Measurements from ENCODE around the gene MRPL53.

- TF ChIP-seq, protein P1, sequence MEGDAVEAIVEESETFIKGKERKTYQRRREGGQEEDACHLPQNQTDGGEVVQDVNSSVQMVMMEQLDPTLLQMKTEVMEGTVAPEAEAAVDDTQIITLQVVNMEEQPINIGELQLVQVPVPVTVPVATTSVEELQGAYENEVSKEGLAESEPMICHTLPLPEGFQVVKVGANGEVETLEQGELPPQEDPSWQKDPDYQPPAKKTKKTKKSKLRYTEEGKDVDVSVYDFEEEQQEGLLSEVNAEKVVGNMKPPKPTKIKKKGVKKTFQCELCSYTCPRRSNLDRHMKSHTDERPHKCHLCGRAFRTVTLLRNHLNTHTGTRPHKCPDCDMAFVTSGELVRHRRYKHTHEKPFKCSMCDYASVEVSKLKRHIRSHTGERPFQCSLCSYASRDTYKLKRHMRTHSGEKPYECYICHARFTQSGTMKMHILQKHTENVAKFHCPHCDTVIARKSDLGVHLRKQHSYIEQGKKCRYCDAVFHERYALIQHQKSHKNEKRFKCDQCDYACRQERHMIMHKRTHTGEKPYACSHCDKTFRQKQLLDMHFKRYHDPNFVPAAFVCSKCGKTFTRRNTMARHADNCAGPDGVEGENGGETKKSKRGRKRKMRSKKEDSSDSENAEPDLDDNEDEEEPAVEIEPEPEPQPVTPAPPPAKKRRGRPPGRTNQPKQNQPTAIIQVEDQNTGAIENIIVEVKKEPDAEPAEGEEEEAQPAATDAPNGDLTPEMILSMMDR (CRISPR knock-in tag; IDR thresholded peaks at IDR 0.05) = no peak
- TF ChIP-seq TCF7L2 (IDR thresholded peaks at IDR 0.05; ENCODE audit: low read depth, low read length) = no peak
- no peak for TF ChIP-seq XBP1 (CRISPR knock-in tag; IDR thresholded peaks at IDR 0.05)
Measured at GRCh38 chr2:74514368-74515270, 42.1 kb upstream of the MRPL53 start, which contains the start of gene TLX2.

Data from HepG2 (cell line).